H1 (cell line): Measurements from ENCODE around the gene IL32. TPM values are rescaled to one million over a fixed set of nuclear protein-coding genes. Genes with fewer than 3 reads are reported as not detected.

Experiments
- ATF3 ChIP-seq: IDR thresholded peaks from 2 replicates; pipeline ENCODE4 v1.6.1; 2011; ENCODE audit warnings: low read depth, mild to moderate bottlenecking, low read length; ENCODE audit not compliant: insufficient read depth
- SAP30 ChIP-seq: fragments of 300-600 bp; sonication (generic); IDR thresholded peaks from 2 replicates; pipeline ENCODE4 v1.7.1; 2012; ENCODE audit warnings: low read length, moderate library complexity, mild to moderate bottlenecking, inconsistent platforms; ENCODE audit not compliant: insufficient read depth, insufficient replicate concordance
- polyA plus RNA-seq, 7 experiments: library from polyadenylated mRNA; depleted of rRNA in 3 of 7; stranded (reverse) in 5 of 7; unstranded in 2 of 7; fragments of >200 nt in 5 of 7; fragments of 200-250 nt in 2 of 7; gene quantifications; 1 replicate in 5 of 7; 2 replicates in 1 of 7; 4 replicates in 1 of 7; pipeline versions ENCODE4 v1.2.1 to v1.2.3, GENCODE V29; 2011 to 2013; ENCODE audit warnings: missing spikeins in 2 of 7, mixed read lengths in 2 of 7
- total RNA-seq: library from RNA; stranded (reverse); fragmentation: NEBNext Ultra II Directional; extraction: Animal tissue kit (Norgen Biotek cat#: 25700); gene quantifications from 2 replicates; pipeline ENCODE4 v1.2.1, GENCODE V29; 2021
- TF ChIP-seq, protein P1 (sequence below), 3 experiments: IDR thresholded peaks; 1 replicate in 2 of 3; 2 replicates in 1 of 3; pipeline versions ENCODE4 v1.5.1 to v1.6.1; 2011; ENCODE audit warnings: low read length in 3 of 3, mild to moderate bottlenecking in 3 of 3, inconsistent platforms in 2 of 3, low read depth in 1 of 3, moderate library complexity in 1 of 3; ENCODE audit not compliant: insufficient read depth in 1 of 3; ENCODE audit errors: control extremely low read depth in 1 of 3

IL32 gene
- total and polyA plus RNA-seq, 2 of the 8 experiments (the other 6 are each of a cell fraction or from before 2014, with no cell fraction given), result 2.7 to 5.0 TPM

- TF ChIP-seq SAP30 (no peak), ATF3 (no peak)
- TF ChIP-seq, protein P1, sequence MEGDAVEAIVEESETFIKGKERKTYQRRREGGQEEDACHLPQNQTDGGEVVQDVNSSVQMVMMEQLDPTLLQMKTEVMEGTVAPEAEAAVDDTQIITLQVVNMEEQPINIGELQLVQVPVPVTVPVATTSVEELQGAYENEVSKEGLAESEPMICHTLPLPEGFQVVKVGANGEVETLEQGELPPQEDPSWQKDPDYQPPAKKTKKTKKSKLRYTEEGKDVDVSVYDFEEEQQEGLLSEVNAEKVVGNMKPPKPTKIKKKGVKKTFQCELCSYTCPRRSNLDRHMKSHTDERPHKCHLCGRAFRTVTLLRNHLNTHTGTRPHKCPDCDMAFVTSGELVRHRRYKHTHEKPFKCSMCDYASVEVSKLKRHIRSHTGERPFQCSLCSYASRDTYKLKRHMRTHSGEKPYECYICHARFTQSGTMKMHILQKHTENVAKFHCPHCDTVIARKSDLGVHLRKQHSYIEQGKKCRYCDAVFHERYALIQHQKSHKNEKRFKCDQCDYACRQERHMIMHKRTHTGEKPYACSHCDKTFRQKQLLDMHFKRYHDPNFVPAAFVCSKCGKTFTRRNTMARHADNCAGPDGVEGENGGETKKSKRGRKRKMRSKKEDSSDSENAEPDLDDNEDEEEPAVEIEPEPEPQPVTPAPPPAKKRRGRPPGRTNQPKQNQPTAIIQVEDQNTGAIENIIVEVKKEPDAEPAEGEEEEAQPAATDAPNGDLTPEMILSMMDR (IDR thresholded peaks at IDR 0.05; ENCODE audit: control extremely low read depth in 1 of 3, insufficient read depth in 1 of 3, low read depth in 1 of 3, low read length in 3 of 3), result no peak
Observed at GRCh38 chr16:3091551-3091950, 26.1 kb downstream of the IL32 start (continued).
